GM12872 (cell line): ENCODE measurements around the gene NBEA.

ENCODE experiments used
- TF ChIP-seq, protein P1 (sequence below): IDR thresholded peaks from 3 replicates; pipeline ENCODE4 v1.5.1; 2011; ENCODE audit warnings: low read depth, mild to moderate bottlenecking, low read length, moderate library complexity; ENCODE audit not compliant: insufficient read depth

Gene NBEA

DNA sequence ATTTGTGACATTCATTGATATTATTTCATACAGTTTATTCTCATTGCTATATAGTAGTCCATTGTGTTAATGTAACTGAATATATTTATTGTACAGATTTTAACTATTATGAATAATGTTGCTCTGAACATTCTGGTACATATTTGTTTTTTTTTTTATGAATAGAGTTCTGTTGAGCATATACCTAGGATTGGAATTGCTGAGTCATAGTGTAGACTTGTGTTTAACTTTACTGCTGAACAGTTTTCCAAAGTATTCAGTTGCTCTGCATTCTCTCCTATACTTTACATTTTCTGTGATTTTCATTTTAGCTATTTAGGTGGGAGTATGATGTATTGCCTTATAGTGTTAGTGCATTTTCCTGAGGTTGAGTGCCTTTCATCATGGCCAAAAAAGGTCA, 436.9 kb downstream of the NBEA start:
- TF ChIP-seq, protein P1, sequence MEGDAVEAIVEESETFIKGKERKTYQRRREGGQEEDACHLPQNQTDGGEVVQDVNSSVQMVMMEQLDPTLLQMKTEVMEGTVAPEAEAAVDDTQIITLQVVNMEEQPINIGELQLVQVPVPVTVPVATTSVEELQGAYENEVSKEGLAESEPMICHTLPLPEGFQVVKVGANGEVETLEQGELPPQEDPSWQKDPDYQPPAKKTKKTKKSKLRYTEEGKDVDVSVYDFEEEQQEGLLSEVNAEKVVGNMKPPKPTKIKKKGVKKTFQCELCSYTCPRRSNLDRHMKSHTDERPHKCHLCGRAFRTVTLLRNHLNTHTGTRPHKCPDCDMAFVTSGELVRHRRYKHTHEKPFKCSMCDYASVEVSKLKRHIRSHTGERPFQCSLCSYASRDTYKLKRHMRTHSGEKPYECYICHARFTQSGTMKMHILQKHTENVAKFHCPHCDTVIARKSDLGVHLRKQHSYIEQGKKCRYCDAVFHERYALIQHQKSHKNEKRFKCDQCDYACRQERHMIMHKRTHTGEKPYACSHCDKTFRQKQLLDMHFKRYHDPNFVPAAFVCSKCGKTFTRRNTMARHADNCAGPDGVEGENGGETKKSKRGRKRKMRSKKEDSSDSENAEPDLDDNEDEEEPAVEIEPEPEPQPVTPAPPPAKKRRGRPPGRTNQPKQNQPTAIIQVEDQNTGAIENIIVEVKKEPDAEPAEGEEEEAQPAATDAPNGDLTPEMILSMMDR = no peak

DNA sequence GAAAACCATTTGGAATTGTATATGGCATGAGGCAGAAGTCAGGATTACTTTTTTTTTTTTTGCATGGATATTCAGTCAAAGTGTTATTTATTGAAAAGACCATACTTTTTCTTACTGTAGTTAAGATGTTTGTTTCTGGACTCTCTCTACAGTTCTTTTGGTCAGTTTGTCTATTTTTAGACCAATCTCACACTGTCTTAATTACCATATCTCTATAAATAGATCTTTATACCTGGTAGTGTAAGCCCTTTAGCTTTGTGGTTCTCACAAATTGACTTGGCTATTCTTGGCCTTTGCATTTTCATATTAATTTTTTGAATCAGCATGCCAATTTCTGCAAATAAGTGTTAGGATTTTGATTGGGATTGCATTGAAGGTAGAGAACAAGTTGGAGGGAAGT, 437.6 kb downstream of the NBEA start:
- TF ChIP-seq, protein P1 = no peak

DNA sequence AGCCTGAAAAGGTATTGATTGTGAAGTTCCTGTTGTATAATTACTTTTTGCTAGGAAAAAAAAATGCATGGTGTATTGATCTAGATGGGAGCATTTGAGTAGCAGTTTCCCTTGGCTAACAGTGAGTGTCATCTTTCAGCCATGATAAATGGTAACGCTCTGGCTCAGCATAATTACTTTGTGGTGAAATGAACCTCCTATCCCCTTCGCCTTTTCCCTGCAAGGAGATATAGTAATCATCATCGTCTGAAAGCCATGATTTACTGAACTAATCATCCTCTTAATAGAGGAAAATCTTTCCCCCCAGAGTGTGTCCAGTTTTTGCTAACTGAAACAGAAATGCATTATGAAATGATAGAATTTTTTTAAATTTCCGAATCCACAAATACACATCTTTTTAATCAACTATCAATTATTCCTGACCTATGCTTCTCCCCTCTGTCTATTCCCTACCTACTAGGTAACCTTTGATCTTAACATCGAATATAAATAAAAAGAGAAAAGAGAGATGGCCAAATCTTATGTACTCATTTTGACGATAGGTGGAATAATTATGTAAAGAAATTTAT, 445.7 kb downstream of the NBEA start:
- TF ChIP-seq, protein P1 = no peak

- TF ChIP-seq, protein P1 = no peak
These were observed 446.6 kb downstream of the NBEA start for GRCh38 chr13:35388441-35389355.

- TF ChIP-seq, protein P1 = no peak
These were observed 447.5 kb downstream of the NBEA start for GRCh38 chr13:35389535-35389934.

DNA sequence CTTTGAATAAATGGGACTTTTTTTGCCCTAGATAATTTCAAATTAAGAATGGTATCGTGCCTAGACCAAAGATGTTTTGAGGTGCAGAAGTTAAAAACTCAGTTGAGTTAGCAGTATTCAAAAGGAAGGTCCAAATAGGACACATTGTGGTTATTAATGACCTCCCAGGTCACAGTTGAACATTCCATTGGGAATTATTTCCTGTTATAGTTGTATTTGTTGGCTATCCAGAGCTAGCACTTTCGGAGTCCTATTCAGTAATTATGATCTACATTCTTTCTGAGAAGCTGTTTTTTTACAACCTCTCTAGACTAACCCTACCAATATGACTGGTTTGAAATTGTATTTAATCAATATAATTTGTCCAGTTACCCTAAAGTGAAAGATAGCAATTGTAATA, 450.7 kb downstream of the NBEA start:
- TF ChIP-seq, protein P1 = no peak

DNA sequence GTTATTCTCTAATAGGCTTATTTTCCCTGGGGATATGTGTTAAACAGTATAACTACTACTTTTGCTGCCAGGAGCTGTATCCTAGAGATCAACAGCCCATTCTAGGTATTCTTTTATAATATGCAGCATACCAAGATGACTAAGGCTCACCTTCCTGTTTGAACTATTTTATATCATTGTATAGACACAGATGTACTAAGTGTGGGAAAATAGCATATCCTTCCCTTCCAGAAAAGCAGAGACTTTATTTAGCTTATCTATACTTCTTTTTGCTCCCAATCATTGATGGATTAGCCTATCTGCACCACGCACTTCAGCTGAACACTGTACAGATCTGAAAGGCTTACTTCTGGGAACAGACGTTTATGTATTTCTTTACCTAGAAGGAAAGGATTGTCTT, 451.8 kb downstream of the NBEA start:
- TF ChIP-seq, protein P1 = no peak
